ENCODE data around the gene ARHGAP15.

ARHGAP15 gene

GRCh38 chr2:143356336-143356735, 227.1 kb downstream of the ARHGAP15 start:
- no peak overlapping the region for H3K4me3 ChIP-seq (ENCODE audit: low read depth, low read length)
- no peak for TF ChIP-seq CTCF (IDR thresholded peaks at IDR 0.05; ENCODE audit: low read depth, low read length)

DNA sequence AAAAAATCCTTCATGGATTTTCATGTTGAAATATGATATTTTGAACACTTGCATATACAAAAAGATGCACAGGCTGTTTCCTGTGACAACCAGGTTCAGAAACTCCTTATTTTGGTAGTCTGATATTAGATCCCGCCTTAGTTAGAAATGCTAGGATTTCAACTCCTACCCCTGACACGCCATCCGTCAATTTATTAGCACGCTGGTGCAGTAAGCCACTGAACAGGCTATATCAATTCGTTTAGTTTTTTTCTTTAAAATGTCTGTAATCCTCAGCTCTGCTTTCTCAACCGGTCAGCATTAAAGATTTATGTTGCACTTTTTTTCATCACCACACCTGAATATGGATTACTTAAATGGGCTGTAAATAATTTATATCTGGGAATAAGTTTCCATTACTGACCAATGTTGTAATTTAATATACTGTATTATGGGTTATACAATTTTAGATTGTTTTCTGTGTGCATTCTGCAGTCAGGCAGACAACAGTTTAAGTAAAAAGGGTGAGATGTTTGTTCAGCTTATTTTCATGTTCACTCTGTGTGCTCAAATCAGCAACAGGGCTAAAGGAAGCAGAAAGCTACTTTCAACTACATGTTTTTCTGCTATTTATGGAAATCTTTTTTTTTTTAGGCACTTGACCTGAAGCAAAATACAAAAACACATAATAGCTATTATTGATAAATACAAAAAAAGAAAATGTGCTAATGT, 227.7 kb downstream of the ARHGAP15 start:
- H3K4me3 ChIP-seq (ENCODE audit: low read depth, low read length), result no peak overlapping the region
- TF ChIP-seq CTCF (IDR thresholded peaks at IDR 0.05; ENCODE audit: low read depth, low read length), result no peak

DNA sequence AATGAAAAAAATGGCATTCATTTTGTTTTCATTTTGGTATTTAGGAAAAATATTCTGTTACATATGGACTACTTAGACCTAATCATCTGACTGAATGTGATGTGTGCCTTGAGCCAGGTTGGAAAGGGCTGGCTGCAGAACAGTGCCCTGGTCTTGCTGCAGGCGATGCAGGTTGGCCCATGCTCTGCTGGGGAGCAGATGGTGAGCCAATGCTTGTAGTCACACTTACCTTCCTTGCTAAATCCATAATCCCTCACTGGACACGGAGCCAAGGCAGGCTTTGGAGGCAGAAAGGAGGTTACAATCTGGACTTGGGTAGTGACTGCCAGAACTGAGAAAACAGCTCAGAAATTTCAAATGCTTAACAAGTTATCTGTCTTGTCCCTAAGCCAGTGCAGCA, 228.7 kb downstream of the ARHGAP15 start:
- H3K4me3 ChIP-seq (ENCODE audit: low read depth, low read length), result no peak overlapping the region
- TF ChIP-seq CTCF (IDR thresholded peaks at IDR 0.05; ENCODE audit: low read depth, low read length), result no peak

GRCh38 chr2:143361346-143361745, 232.1 kb downstream of the ARHGAP15 start:
- TF ChIP-seq CTCF (IDR thresholded peaks at IDR 0.05; ENCODE audit: low read depth, low read length), result no peak

GRCh38 chr2:143371616-143372015, 242.4 kb downstream of the ARHGAP15 start:
- no peak overlapping the region for H3K4me3 ChIP-seq (ENCODE audit: low read depth, low read length)
- TF ChIP-seq CTCF (IDR thresholded peaks at IDR 0.05; ENCODE audit: low read depth, low read length), result no peak

More at GRCh38 chr2:143361346-143361745, 232.1 kb downstream of the ARHGAP15 start:
- H3K4me3 ChIP-seq (ENCODE audit: low read depth, low read length), result no peak overlapping the region

DNA sequence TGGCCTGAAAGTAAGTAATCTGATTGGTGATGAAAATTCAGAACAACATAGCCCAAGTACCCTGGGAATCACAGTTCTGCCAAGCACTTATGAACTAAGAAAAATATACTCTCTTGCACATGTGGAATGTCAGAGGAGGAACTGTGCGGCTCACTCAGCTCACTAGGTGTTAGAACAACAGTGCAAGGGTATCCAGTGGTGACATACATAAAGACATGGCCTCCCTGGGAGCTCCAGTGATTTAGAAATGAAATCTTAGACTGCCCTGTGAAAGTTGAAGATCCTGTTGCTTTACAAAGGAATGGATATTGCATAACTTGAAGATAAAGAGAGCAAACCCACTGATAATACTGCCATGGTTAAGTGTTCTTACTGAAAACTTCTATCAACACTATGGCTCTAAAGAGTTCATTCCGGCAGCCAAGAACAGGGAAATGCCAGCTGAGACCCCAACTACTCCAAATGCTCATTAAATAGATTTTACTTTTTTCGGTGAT, 246.2 kb downstream of the ARHGAP15 start:
- H3K4me3 ChIP-seq (ENCODE audit: low read depth, low read length), result no peak overlapping the region
- TF ChIP-seq CTCF (IDR thresholded peaks at IDR 0.05; ENCODE audit: low read depth, low read length), result no peak

GRCh38 chr2:143378996-143379395, 249.8 kb downstream of the ARHGAP15 start:
- H3K4me3 ChIP-seq (ENCODE audit: low read depth, low read length), result no peak overlapping the region
- TF ChIP-seq CTCF (IDR thresholded peaks at IDR 0.05; ENCODE audit: low read depth, low read length), result no peak
